ENCODE data around the gene GFM1. TPM values are rescaled to one million over a fixed set of nuclear protein-coding genes. Genes with fewer than 3 reads are reported as not detected.

The GFM1 gene
- total RNA-seq, 1 experiment from 2014 or later = 44.5 TPM

DNA sequence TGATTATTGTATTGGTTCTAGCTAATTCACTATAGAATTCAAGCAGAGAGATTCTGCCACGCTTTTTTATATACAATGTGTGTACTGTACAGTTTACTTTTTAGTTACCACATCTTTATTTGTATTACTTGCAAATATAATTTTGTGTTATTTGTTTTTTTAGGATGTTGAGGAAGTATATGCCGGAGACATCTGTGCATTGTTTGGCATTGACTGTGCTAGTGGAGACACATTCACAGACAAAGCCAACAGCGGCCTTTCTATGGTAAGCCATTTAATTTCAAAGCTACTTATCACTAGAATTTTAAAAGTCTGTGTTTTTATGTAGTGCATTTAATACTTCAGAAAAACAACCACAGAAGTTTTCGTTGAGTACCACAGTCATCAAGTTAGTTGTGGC lies 16.4 kb downstream of the GFM1 start:
- no peaks in the 10 kb centered on the region for H3K4me1 Mint-ChIP-seq
- peaks cover 29% of the 10 kb centered on the region for H3K36me3 Mint-ChIP-seq
- ATAC-seq (no peak), DNase-seq (ENCODE audit: low spot score) (no peak)
- no peak overlapping the region for H3K27ac Mint-ChIP-seq
- CTCF ChIA-PET = interaction anchor here (1.2 to 2.8 kb wide), 3 partner anchors 12 to 129 kb away, joined by 6 to 21 read pairs (median 7); partner anchors contain the start of genes GFM1 and LXN
- no peak overlapping the region for H3K4me3 Mint-ChIP-seq
- no peaks in the 10 kb centered on the region for H3K27me3 Mint-ChIP-seq (ENCODE audit: low read depth)
- POLR2A ChIA-PET = no interaction called here
- no peaks in the 10 kb centered on the region for H3K9me3 Mint-ChIP-seq
- TF ChIP-seq ZNF317 (CRISPR knock-in tag; IDR thresholded peaks at IDR 0.05; ENCODE audit: borderline replicate concordance, low read depth) (no peak), NR2C2 (CRISPR knock-in tag; IDR thresholded peaks at IDR 0.05) (no peak), RELA (CRISPR knock-in tag; IDR thresholded peaks at IDR 0.05; ENCODE audit: borderline replicate concordance) (no peak), PREB (CRISPR knock-in tag; IDR thresholded peaks at IDR 0.05; ENCODE audit: borderline replicate concordance) (no peak), ESRRA (CRISPR knock-in tag; IDR thresholded peaks at IDR 0.05; ENCODE audit: borderline replicate concordance) (no peak), ZNF219 (CRISPR knock-in tag; IDR thresholded peaks at IDR 0.05; ENCODE audit: borderline replicate concordance) (no peak), FOXP1 (CRISPR knock-in tag; IDR thresholded peaks at IDR 0.05; ENCODE audit: borderline replicate concordance) (no peak), ZNF425 (CRISPR knock-in tag; conservative IDR thresholded peaks at IDR 0.05) (no peak), PRDM15 (CRISPR knock-in tag; IDR thresholded peaks at IDR 0.05) (no peak), AFF4 (CRISPR knock-in tag; IDR thresholded peaks at IDR 0.05; ENCODE audit: borderline replicate concordance) (no peak)
- TF ChIP-seq, protein P1, sequence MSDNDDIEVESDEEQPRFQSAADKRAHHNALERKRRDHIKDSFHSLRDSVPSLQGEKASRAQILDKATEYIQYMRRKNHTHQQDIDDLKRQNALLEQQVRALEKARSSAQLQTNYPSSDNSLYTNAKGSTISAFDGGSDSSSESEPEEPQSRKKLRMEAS (CRISPR knock-in tag; IDR thresholded peaks at IDR 0.05) = no peak
- TF ChIP-seq, protein P2, sequence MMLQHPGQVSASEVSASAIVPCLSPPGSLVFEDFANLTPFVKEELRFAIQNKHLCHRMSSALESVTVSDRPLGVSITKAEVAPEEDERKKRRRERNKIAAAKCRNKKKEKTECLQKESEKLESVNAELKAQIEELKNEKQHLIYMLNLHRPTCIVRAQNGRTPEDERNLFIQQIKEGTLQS (CRISPR knock-in tag; conservative IDR thresholded peaks at IDR 0.05) = no peak
- TF ChIP-seq, protein P3, sequence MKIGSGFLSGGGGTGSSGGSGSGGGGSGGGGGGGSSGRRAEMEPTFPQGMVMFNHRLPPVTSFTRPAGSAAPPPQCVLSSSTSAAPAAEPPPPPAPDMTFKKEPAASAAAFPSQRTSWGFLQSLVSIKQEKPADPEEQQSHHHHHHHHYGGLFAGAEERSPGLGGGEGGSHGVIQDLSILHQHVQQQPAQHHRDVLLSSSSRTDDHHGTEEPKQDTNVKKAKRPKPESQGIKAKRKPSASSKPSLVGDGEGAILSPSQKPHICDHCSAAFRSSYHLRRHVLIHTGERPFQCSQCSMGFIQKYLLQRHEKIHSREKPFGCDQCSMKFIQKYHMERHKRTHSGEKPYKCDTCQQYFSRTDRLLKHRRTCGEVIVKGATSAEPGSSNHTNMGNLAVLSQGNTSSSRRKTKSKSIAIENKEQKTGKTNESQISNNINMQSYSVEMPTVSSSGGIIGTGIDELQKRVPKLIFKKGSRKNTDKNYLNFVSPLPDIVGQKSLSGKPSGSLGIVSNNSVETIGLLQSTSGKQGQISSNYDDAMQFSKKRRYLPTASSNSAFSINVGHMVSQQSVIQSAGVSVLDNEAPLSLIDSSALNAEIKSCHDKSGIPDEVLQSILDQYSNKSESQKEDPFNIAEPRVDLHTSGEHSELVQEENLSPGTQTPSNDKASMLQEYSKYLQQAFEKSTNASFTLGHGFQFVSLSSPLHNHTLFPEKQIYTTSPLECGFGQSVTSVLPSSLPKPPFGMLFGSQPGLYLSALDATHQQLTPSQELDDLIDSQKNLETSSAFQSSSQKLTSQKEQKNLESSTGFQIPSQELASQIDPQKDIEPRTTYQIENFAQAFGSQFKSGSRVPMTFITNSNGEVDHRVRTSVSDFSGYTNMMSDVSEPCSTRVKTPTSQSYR (CRISPR knock-in tag; IDR thresholded peaks at IDR 0.05) = no peak
- TF ChIP-seq, protein P4, sequence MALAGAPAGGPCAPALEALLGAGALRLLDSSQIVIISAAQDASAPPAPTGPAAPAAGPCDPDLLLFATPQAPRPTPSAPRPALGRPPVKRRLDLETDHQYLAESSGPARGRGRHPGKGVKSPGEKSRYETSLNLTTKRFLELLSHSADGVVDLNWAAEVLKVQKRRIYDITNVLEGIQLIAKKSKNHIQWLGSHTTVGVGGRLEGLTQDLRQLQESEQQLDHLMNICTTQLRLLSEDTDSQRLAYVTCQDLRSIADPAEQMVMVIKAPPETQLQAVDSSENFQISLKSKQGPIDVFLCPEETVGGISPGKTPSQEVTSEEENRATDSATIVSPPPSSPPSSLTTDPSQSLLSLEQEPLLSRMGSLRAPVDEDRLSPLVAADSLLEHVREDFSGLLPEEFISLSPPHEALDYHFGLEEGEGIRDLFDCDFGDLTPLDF (CRISPR knock-in tag; IDR thresholded peaks at IDR 0.05) = no peak
